PC-3 (cell line): ENCODE data around the gene PSMB4.

Experiments
- EZH2 ChIP-seq: fragments of 300-600 bp; sonication (generic); IDR thresholded peaks from one replicate; pipeline ENCODE4 v1.6.1; 2017; ENCODE audit warnings: antibody characterized with exemption, mild to moderate bottlenecking, low read length; ENCODE audit not compliant: unreplicated experiment
- EZH2phosphoT487 ChIP-seq: fragments of 300-600 bp; sonication (generic); IDR thresholded peaks from 2 replicates; pipeline ENCODE4 v1.6.1; 2018; ENCODE audit warnings: mild to moderate bottlenecking, antibody characterized with exemption, low read length, borderline replicate concordance
- TF ChIP-seq, protein P1 (sequence below): fragments of 300-600 bp; sonication (generic); conservative IDR thresholded peaks from 2 replicates; pipeline ENCODE4 v1.5.1; 2017; ENCODE audit warnings: antibody characterized with exemption, low read depth, mild to moderate bottlenecking, low read length

DNA sequence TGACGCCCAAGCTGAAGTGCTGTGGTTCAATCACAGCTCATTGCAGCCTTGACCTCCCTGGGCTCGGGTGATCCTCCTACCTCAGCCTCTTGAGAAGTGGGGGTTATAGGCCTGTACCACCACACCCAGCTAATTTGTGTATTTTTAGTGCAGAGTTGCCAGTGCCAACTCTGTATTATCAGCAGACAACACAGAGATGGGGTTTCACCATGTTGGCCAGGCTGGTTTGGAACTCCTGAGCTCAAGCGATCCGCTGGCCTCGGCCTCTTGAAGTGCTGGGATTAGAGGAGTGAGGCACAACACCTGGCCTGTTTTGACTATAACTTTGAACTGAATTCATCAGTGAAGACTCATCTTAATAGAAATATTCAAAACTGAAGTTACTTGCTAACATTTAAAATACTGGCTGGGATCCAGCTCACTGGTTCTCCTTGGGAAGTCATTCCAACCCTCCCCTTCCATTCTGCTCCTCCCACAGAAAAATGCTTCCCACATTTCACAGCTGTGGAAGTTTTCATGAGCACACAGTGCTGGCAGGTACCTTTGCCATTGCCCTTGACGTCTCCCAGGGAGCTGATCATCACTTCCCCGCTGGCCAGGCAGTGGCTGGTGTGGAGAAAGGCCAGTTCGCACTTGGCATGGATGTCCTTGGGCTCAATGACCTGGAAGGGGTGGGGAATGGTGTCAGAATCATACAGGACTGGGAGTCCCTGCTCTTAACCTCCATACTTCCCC lies 31.5 kb upstream of the PSMB4 start:
- TF ChIP-seq, protein P1, sequence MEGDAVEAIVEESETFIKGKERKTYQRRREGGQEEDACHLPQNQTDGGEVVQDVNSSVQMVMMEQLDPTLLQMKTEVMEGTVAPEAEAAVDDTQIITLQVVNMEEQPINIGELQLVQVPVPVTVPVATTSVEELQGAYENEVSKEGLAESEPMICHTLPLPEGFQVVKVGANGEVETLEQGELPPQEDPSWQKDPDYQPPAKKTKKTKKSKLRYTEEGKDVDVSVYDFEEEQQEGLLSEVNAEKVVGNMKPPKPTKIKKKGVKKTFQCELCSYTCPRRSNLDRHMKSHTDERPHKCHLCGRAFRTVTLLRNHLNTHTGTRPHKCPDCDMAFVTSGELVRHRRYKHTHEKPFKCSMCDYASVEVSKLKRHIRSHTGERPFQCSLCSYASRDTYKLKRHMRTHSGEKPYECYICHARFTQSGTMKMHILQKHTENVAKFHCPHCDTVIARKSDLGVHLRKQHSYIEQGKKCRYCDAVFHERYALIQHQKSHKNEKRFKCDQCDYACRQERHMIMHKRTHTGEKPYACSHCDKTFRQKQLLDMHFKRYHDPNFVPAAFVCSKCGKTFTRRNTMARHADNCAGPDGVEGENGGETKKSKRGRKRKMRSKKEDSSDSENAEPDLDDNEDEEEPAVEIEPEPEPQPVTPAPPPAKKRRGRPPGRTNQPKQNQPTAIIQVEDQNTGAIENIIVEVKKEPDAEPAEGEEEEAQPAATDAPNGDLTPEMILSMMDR, result no peak
- TF ChIP-seq EZH2, result no peak
- TF ChIP-seq EZH2phosphoT487, result no peak
